ENCODE data around the gene KLF7.

DNA sequence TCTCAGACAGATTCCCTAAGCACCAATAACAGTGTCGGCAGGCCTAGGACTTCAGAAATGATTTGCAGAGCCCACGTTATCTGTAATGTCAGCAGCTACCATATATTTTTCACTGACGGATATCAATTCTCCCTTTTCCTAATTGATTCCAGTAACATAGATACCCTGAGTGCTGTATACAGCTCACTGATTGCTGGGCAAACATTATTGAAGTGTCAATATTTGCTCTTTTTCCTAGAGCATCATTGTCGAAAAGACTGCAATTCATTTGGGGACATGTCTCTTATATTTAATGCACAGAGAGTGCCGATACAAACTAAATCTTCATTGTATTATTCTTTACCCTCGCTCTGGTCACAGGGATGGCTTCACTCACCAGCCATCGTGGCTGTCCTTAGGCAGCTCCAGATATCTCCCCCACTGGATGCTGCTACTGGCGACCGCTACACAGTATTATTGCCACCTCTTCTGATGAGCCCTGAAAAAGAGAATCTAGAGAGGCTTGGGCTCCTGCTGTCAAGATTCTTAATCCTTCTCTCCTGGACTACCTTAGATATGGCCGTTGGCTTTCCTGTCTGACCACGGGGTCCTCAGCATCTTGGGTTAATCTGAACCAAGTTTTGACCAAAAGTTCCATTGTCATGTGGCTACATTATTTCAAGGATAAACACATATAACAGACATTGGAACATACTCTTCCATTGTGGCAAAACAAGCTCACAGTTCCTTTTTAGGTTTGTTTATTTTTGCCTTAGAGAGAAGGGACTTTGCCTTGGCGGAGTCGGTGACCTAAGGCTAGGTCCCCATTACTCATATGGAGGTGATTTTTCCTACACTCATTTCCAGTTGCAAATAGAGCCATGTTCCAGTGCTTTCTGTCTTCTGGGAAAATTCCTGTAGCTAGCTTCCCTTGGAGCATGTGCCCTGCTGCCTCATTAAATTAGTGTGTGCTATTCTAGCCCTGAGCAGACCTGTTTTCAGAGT, 121.1 kb downstream of the KLF7 start:
- no peak for TF ChIP-seq CTCF (IDR thresholded peaks at IDR 0.05)
- no peak for TF ChIP-seq HOXB5 (CRISPR knock-in tag; IDR thresholded peaks at IDR 0.05)
- TF ChIP-seq ELK1 (IDR thresholded peaks at IDR 0.05; ENCODE audit: low read depth, low read length), result no peak
- TF ChIP-seq HMGXB4 (CRISPR knock-in tag; IDR thresholded peaks at IDR 0.05; ENCODE audit: borderline replicate concordance), result no peak
- TF ChIP-seq CBX8 (IDR thresholded peaks at IDR 0.05), result no peak
- no peak for TF ChIP-seq ZC3H11A (IDR thresholded peaks at IDR 0.05)

All from A549 (cell line).